Activated CD8-positive, alpha-beta memory T cell treated with anti-CD3 and anti-CD28 coated beads for 4 hours (primary cell): ENCODE results near the gene RFC4.

Source experiments
- DNase-seq, 2 donors: peaks; one replicate each; pipeline ENCODE4 v3.0.0-alpha.2; 2020; ENCODE audit warnings: low read depth in 2 of 2

RFC4 gene

DNA sequence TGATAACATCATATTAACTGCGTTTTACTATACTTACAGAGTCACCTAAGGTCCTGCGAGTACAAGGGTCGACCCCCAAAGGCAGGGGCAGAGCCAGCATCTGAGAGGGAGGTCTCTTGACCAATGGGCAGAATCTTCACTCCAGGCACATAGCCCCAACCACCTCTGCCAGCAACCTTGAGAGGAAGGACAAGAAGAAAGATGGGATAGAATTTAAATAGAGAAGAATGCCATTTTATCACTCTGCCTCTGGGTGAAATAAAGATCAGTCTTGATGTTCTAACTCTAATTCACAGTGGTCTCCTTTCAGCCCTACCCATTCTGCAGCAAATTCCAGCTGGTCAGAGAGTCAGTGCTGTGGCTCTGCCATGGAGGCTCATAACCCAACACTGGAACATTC is 62.6 kb downstream of the RFC4 start:
- no peak for DNase-seq

GRCh38 chr3:186742618-186743380 is 63.5 kb downstream of the RFC4 start:
- DNase-seq = no peak
